CD4-positive, alpha-beta T cell treated with Interleukin-21 for 1 hour (primary cell): ENCODE results near the gene RBM5.
"Not testable (repeated sequence)": the region's sequence is repeated elsewhere in the genome, so short reads cannot be mapped to it uniquely, and the experiment has no call there.

Experiments used
- DNase-seq: peaks from one replicate; pipeline ENCODE4 v3.0.0-alpha.2; 2020

The RBM5 gene

DNA sequence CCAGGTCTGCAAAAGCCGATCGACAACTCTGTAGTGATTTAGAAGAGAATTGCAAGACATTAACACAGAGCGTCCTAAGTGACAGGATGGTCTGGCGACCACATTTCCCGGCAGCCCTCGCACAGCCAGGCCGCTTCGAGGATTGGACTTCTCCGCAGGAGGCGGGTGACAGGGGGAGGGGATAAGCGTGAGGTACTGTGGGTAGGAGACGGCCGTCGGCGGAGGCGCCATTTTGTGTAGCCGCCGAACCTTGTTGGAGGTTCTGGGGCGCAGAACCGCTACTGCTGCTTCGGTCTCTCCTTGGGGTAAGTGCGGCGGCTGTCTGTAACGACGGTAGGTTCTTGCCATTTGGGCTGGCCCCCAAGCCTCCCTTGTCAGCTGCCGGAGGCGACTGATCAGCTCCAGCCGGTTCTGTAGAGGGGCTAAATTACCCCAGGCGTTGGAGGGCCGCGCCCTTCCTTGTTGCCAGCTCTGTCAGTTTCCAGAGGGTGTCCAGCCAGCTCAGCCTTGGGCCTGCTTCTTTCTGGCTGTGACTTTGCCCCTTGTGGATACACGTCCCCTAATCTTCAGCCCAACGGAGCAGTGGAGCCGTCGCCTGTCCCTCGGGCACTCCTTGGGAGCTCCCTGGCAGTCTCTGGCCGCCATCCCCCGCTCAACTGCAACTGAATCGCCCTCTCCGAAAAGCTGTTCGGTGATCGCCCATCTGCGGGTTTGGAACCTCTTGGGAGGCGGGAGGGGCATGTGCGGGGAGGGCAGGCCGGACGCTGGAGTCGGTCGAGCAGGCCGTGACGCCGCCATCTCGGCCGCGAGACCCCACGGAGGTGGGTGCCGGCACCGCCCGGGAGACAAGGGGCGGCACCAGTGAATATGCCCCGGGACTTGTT lies at the start of gene RBM5:
Gene RBM5 (plus strand): TSS at position 195 of the 884 bp plus-strand sequence. CDS start 1,516 bp downstream, outside the sequence.
- peak; percentile 92 for DNase-seq

DNA sequence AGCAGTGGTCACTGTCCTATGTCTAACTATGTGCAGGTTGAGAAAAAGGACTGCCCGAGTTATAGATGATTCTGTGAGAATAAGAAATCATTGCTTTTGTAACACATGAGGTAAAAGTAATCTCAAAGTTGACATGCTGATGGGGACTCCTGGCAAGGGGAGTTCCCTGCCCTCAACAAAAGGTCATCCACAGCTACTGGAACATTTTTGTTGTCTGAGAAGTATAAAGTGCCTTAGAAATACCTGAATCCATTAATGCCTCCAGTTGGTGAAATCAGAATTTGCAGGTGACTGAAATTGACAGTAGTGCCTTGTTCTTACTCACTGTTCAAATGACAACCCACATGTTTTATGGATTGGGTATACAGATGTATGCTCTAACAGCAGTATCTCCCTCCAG lies 43.7 kb upstream of the RBM5 start:
- no peak for DNase-seq

DNA sequence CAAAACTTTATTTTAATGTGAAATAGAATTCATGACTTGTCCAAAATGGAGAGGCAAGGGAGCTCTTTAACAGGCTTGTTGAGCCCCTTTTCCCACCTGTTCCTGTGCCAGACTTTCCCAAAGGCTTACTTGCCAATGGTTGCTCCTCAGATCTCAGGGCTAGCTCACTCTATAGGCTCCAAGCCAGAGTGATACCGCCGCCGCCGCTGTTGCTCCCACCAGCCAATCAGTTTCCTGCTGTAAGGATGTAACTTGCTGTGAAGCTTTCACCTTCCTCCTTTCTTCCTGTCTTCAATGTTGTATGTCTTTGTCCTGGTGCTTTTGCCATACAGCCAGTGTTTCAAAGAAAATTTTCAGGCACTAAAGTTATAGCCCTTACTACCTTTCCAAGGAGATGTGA lies 41.3 kb upstream of the RBM5 start:
- no peak for DNase-seq

- no peak for DNase-seq
Measured at GRCh38 chr3:50050361-50050760, 38.4 kb upstream of the RBM5 start.

DNA sequence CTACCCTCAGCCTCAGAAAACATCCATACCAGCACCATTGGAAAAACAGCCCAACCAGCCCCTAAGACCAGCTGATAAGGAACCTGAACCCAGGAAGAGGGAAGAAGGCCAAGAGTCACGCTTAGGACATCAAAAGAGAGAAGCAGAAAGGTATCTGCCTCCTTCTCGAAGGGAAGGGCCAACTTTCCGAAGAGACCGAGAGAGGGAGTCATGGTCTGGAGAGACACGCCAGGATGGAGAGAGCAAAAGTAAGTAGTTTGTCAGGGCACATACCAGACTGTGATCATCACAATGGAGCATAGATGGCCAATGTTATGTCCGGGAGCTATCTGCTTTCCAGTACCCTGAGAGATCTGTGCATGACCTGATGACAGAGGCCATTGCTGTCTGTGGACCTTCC lies 31.0 kb upstream of the RBM5 start:
- DNase-seq, result no peak

GRCh38 chr3:50068134-50068533 lies 20.6 kb upstream of the RBM5 start:
- no peak for DNase-seq

DNA sequence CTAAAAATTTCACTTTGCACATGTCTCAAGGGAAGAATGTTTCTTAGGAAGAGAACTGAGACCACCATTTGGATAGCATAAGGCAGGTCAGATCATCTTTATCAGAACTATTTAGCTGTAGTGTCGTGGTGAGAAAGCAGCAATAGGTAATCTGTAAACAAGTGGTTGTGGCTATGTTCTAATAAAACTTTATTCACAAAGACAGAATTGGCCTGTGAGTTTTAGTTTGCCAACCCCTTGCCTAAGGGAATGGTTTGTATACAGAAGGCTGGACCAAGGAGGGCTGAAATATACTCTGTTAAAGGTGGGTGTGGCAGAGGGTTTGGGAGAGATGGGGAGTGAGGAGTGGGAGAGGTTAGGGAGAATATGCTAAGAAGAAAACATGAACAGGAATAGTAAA lies 10.6 kb upstream of the RBM5 start:
- no peak for DNase-seq

DNA sequence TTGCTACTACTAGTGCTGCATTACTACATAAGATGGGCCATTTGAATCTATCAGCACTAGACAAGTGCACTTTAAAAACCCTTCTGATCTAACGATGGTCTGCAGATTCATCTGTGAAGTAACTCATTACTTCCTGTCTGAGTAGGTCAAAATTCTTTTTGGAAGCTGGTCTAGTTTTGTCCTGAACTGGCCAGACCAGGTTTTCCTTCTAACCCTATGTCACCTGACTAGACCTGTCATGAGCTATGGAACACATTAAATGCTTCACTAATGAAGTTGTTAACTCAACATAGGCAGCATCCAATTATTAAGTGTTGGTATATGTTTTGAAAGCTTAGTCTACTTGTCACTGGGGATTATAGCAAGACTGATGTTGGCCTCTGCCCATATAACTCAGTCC lies 10.1 kb upstream of the RBM5 start:
- no peak for DNase-seq

- DNase-seq, result not testable (repeated sequence)
Measured at GRCh38 chr3:50084951-50085350, 3.8 kb upstream of the RBM5 start.

DNA sequence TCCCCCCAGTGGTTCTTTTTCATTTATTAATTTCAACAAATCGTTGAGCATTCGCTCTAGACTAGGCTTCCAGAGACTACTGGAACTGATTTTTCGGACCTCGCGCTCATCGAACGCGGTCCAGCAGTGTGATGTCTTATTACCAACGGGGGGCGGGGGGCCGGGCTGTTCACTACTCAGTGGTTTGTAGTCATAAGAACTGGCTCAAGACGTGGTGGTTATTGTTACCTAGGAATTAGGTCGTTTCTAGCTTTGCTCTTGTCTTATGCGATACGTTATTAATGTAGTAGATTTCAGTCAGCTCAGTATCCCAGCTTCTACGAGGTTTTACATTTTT lies 858 bp downstream of the RBM5 start:
- DNase-seq, result no peak

DNA sequence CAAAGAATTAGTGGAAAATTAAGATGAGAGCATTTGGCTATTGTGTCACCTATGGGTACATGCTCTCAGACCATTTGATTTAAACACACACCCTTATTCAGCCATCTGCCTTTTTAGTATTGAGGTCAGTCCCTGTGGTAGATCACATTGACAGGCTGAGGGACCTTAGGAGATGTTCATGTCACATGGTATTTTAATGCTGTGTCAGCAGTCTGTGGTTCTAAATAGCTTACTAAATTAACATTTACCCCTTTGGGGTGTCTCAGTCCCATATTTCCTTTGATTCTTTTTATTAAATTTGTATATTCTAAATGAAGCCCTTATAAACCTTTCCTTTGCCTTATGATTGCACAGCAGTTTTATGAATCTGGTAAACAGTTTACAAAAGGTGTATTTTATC lies 2.3 kb downstream of the RBM5 start:
- DNase-seq, result no peak

DNA sequence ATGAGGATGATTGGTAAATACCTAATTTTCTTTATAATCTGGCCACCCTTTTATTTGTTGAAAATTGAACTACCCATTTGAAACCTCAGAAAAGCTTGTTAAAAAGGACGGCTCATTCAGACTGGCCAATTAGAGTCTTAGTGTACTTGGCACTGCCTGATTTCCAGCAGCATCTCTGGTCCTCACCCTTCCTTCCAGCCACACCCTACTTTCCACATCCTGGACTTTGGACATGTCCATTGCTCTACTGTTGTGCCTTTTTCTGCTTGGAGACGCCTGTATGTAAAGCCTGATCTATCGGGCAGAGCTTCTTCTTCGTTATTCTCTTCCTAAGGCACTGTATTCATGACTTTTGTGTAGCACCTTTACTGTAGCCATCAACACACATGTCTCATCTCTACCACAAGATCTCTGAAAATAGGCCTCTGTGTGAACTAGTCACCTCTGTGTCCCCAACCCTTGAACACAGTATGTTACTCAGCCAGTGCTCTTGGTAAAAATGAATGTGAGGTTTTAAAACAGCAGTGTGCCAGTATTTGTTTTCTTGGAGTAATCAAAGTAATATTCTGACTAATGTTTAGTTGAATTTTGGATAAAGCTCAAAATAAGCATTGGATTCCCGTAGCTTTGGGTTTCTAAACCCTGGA lies 6.8 kb downstream of the RBM5 start:
- DNase-seq, result no peak

DNA sequence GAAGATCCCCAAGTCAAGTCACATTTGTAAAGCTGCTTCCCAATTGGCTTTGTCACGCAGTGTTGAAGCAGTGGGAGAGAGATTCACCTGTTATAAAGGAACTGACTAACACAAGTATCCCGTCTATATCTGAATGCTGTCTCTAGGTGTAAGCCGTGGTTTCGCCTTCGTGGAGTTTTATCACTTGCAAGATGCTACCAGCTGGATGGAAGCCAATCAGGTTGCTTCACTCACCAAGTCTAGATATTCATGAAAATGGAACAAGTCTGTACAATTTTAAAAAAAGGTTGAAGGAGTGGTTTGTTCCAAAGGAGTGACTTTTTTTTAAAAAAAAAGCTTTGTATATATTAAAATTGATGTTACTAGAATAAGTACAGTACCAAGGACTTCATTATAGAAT lies 11.7 kb downstream of the RBM5 start:
- no peak for DNase-seq

DNA sequence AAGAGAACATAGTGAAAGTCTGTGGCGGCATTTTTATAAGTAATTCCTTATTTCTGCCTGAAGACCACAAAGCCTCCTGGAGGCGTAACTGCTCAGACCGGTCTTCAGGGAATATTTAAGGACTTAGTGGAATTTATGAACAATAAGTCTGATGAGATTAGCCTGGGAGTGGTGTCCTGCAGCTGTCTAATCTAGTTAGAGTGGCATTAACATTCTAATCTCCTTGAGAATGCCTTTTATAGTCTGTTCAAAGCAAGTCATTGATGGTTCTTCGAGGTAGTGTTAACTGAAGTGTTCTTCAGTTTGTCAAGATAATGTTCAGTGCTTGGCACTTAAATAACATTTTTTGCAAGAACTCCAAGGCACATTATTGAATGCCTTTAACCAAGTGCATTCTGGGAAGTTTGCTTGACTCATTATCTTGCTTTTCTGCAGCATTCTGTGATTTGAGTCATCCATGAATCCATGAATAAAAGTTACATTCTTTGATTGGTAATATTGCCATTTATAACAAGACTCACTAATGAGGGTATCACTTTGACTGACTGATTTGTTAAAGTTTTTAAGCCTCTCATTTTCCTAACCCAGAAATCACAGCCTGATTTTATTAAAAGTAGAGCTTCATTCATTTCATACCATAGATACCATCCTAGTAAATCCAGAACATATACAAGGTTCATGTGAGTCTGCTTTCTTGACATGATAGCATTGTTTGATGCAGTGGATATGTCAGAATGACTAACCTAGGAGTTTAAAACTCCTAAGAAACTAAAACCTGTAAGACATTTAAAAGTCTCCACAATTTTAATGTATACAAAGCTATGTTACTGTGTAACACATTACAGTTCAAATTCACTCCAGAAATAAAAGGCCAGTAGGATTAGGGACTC lies 12.5 kb downstream of the RBM5 start:
- no peak for DNase-seq

GRCh38 chr3:50102558-50102957 lies 13.8 kb downstream of the RBM5 start:
- DNase-seq, result no peak

DNA sequence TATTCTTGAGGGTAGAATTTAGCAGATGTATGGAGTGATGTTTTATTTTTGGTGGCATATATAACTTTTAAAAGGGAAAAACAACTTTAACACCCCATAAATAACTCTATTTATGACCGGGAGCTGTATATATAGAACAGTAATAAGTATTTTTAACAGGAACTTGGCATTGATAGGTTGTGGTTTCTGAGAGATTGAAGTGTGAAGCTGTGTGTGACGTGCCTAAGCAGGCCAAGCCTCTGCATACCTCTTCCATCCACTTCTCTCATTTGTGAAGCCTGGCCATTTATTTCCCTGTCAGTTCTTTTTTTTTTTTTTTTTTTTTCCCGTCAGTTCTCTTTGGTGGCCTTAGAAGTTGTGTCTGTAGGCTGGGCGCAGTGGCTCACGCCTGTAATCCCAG lies 23.0 kb downstream of the RBM5 start:
- no peak for DNase-seq

- no peak for DNase-seq
Measured at GRCh38 chr3:50112462-50112861, 23.7 kb downstream of the RBM5 start.

DNA sequence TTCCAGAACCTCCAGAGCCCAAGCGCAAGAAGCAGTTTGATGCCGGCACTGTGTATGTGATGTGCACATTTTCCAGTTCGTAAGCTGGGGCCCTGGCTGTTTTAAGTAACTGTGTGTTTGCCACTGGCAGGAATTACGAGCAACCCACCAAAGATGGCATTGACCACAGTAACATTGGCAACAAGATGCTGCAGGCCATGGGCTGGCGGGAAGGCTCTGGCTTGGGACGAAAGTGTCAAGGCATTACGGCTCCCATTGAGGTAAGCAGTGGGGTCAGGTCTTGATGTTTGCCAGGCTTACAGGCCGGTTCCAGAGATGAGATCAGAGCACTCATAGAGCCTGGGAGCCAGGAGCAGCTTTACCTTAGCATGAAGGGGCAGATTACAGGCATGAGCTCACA lies 28.4 kb downstream of the RBM5 start:
- DNase-seq, result no peak

- no peak for DNase-seq
Measured at GRCh38 chr3:50118237-50118636, 29.5 kb downstream of the RBM5 start.

DNA sequence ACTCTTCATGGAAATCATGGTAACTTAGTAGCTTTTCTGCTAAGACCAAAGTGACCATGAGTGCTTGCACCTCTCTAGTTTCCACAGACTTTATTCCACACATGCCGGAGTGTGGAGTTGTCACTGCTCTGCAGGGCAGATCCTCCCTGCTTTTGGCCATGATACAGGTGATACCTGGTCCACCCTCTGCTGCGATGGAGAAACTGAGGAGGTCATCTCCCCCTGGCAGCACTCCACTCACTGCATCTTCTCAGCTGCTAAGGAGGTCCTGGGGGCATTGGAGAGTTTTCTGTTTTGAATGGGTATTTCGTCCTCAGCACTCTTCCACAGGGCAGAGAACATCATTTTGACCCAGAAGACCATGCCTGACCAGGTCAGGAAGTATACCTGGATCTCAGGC lies 31.1 kb downstream of the RBM5 start:
- DNase-seq, result no peak

DNA sequence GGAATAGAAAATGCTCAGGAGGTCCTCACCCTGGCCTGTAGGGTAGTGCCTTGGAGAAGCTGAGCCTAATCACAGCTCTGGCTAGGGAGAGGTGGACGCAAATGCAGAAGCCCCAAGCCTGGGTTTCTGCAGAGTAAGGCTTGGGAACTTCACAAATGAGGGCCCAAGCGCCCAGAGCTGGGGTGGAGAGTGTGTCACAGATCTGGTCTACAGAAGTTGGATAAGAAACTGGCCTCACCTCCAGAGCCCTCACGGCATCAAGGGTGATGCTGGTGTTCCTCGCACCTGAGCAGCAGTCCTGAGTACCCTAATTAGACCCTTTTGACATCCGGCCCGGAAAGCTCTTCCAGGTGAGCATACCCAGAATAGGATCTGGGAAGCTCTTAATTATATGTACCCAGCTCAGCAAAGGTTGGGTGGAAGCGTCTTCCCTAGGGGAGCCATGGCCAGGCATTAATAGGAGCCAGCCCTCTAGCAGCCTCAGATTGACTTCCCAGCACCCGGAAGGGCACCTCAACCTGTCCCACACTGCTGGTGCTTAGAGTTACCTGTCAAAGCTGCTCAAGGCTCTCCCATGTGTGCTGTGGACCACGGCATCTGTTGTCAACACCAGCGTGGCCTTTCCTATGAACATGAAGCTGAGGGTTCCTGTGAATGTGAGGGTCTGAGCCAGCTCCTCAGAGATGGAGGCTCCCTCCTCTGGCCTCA lies 31.8 kb downstream of the RBM5 start:
- DNase-seq, result no peak

DNA sequence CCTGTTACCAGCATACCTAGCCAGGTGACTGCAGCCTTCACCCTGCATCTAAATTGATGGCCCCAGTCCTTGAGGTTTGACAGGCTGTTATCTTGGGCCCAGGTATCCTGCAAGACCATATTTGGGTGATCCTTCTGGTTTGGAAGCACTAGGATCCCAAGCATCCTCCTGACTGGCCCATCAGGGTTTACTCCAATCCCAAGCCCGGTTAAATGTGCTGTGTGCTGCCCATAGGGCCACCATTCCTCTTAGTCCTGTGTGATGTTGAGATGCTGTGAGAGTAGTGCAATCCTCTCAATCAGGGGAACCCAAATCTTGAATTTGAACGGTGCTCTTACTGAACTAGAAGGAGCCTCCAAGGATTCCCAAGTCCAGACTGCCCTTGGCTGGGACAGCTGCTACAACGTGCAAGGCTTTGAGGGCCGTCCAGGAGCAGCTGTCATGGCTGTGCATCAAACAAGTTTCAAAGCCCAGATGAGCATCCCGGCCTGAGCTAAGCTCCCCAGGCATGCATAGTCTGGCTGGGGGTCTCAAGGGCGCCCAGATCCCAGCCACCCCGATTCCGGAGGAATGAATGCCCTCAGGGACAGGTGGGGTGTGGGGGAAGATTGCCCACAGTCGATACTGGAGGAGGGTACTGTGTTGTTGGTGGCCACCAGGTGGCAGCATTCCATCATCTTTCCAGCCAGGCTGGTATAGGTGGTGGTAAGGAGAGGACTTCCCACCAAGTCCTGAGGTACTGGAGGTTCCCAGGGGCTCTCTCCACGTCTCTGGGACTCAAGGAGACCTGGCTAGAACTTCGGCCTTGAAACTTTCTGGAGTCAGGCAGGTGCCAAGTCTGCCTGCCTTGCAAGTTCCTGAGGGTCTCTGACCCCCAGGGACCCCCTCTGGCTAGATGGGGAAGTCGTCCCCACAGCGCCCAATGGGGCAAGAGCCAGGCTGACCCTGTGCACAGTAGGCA lies 32.6 kb downstream of the RBM5 start:
- DNase-seq, result peak; percentile 70
